Measurements from ENCODE around the gene ANKMY2.

ANKMY2 gene

GRCh38 chr7:16590424-16590823 lies 55.1 kb downstream of the ANKMY2 start:
- no peaks in the 10 kb centered on the region for H3K9me3 ChIP-seq (ENCODE audit: control insufficient read depth, insufficient read depth, low read length)
- no peak overlapping the region for H3K9ac ChIP-seq (ENCODE audit: low read depth, low read length)
- H3K4me1 ChIP-seq (ENCODE audit: insufficient read depth, low read length) = no peaks in the 10 kb centered on the region
- H3K36me3 ChIP-seq (ENCODE audit: insufficient read depth, low read length) = no peaks in the 10 kb centered on the region

- no peaks in the 10 kb centered on the region for H3K9me3 ChIP-seq (ENCODE audit: control insufficient read depth, insufficient read depth, low read length)
- no peaks in the 10 kb centered on the region for H3K4me1 ChIP-seq (ENCODE audit: insufficient read depth, low read length)
- no peak overlapping the region for H3K9ac ChIP-seq (ENCODE audit: low read depth, low read length)
- no peaks in the 10 kb centered on the region for H3K36me3 ChIP-seq (ENCODE audit: insufficient read depth, low read length)
Observed at GRCh38 chr7:16589881-16590280, 55.7 kb downstream of the ANKMY2 start.

- H3K4me1 ChIP-seq (ENCODE audit: insufficient read depth, low read length) = no peaks in the 10 kb centered on the region
- no peaks in the 10 kb centered on the region for H3K9me3 ChIP-seq (ENCODE audit: control insufficient read depth, insufficient read depth, low read length)
Observed at GRCh38 chr7:16587790-16588189, 57.8 kb downstream of the ANKMY2 start.

GRCh38 chr7:16587129-16587528 lies 58.4 kb downstream of the ANKMY2 start:
- H3K4me1 ChIP-seq (ENCODE audit: insufficient read depth, low read length) = no peaks in the 10 kb centered on the region
- no peaks in the 10 kb centered on the region for H3K36me3 ChIP-seq (ENCODE audit: insufficient read depth, low read length)
- no peaks in the 10 kb centered on the region for H3K9me3 ChIP-seq (ENCODE audit: control insufficient read depth, insufficient read depth, low read length)
- no peak overlapping the region for H3K9ac ChIP-seq (ENCODE audit: low read depth, low read length)

More at GRCh38 chr7:16587790-16588189, 57.8 kb downstream of the ANKMY2 start:
- no peaks in the 10 kb centered on the region for H3K36me3 ChIP-seq (ENCODE audit: insufficient read depth, low read length)
- H3K9ac ChIP-seq (ENCODE audit: low read depth, low read length) = no peak overlapping the region

DNA sequence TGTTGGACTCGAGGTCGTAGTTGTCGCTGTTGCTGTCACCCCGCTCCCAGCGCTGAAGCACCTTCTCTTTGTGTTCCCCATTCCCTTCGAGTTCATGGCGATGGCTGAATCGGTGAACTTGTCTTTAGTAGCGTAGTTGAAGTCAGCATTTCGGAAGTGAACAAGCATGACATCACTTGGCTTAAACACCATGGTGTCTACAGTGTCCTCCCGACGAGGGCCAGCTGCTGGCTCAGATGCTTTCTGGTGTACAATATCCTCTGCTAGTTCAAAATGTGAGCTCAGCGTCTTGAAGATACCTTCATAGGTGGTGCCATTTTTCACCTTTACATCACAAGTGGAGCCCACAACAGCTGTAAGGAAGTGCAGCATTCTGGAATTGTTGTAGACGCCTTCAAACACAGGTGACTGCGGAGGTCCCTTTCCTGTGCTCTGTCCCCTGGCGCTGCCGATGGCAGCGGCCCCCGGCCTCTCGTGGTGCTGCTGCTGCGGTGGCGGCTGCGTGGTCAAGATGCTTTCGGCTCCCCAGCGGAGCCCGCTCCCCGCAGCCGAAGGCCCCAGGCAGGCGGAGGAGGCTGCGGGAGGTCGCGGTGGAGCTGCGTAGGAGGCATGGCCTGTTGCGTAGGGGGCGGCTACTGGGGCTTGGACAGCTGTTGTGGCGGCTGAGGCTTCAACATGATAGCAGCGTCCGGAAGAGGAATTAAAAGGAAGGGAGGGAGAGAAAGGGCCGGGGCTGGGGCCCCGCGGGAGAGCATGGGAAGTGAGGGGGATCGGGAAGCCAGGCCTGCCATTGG lies 59.3 kb downstream of the ANKMY2 start:
- no peaks in the 10 kb centered on the region for H3K4me1 ChIP-seq (ENCODE audit: insufficient read depth, low read length)
- H3K9ac ChIP-seq (ENCODE audit: low read depth, low read length) = no peak overlapping the region
- H3K36me3 ChIP-seq (ENCODE audit: insufficient read depth, low read length) = no peaks in the 10 kb centered on the region

DNA sequence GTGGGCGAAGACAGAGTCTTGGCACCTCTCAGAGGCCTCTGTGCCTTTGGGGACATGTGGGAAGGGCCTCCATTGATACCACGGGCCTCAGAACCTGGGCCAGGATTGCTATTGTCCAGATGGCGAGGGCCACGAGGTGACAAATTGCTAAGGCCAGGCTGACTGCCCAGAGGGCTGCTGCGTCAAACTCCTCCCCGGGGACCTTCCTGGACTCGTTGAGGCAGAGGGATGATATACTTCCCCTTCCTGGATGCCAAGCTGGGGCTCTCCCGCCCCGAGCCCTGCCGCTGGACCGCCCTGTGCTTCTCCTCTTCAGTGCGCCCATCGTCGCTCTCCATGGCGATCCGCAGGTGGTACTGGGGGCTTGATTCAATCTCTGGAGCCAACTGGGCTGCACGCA lies 60.0 kb downstream of the ANKMY2 start:
- no peaks in the 10 kb centered on the region for H3K4me1 ChIP-seq (ENCODE audit: insufficient read depth, low read length)
- no peaks in the 10 kb centered on the region for H3K36me3 ChIP-seq (ENCODE audit: insufficient read depth, low read length)
- H3K9ac ChIP-seq (ENCODE audit: low read depth, low read length) = no peak overlapping the region
- no peaks in the 10 kb centered on the region for H3K9me3 ChIP-seq (ENCODE audit: control insufficient read depth, insufficient read depth, low read length)

More for the DNA sequence above, 59.3 kb downstream of the ANKMY2 start:
- H3K9me3 ChIP-seq (ENCODE audit: control insufficient read depth, insufficient read depth, low read length) = no peaks in the 10 kb centered on the region

GRCh38 chr7:16583834-16584233 lies 61.7 kb downstream of the ANKMY2 start:
- no peaks in the 10 kb centered on the region for H3K36me3 ChIP-seq (ENCODE audit: insufficient read depth, low read length)
- no peaks in the 10 kb centered on the region for H3K4me1 ChIP-seq (ENCODE audit: insufficient read depth, low read length)
- H3K9ac ChIP-seq (ENCODE audit: low read depth, low read length) = no peak overlapping the region
- no peaks in the 10 kb centered on the region for H3K9me3 ChIP-seq (ENCODE audit: control insufficient read depth, insufficient read depth, low read length)

DNA sequence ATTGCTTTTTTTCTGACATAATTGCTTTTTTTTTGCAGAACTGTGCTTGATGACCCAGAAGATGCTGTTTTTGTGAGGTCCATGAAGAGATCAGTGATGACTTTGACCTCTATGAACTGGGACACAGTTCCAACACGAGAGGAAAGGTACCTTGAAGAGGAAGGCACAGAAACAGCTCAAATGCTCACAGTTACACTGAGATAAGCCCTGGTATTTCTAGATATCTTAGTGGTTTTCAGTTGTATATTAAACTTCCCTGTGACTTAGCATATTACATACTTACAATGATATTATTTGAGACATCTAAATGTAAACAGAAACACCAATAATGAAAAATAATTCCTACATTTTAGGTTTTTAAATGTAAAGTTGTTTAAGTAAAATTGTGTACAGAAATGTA lies 64.3 kb downstream of the ANKMY2 start:
- Histone ChIP-seq H3K9me3 (ENCODE audit: control insufficient read depth, insufficient read depth, low read length) (no peaks in the 10 kb centered on the region), H3K36me3 (ENCODE audit: insufficient read depth, low read length) (no peaks in the 10 kb centered on the region), H3K9ac (ENCODE audit: low read depth, low read length) (no peak overlapping the region), H3K4me1 (ENCODE audit: insufficient read depth, low read length) (no peaks in the 10 kb centered on the region)

GRCh38 chr7:16579216-16579615 lies 66.3 kb downstream of the ANKMY2 start:
- no peak overlapping the region for H3K9ac ChIP-seq (ENCODE audit: low read depth, low read length)
- no peaks in the 10 kb centered on the region for H3K9me3 ChIP-seq (ENCODE audit: control insufficient read depth, insufficient read depth, low read length)
- no peaks in the 10 kb centered on the region for H3K4me1 ChIP-seq (ENCODE audit: insufficient read depth, low read length)
- H3K36me3 ChIP-seq (ENCODE audit: insufficient read depth, low read length) = no peaks in the 10 kb centered on the region

GRCh38 chr7:16571941-16572340 lies 73.6 kb downstream of the ANKMY2 start:
- no peaks in the 10 kb centered on the region for H3K9me3 ChIP-seq (ENCODE audit: control insufficient read depth, insufficient read depth, low read length)
- no peak overlapping the region for H3K9ac ChIP-seq (ENCODE audit: low read depth, low read length)
- no peaks in the 10 kb centered on the region for H3K36me3 ChIP-seq (ENCODE audit: insufficient read depth, low read length)
- H3K4me1 ChIP-seq (ENCODE audit: insufficient read depth, low read length) = no peaks in the 10 kb centered on the region

DNA sequence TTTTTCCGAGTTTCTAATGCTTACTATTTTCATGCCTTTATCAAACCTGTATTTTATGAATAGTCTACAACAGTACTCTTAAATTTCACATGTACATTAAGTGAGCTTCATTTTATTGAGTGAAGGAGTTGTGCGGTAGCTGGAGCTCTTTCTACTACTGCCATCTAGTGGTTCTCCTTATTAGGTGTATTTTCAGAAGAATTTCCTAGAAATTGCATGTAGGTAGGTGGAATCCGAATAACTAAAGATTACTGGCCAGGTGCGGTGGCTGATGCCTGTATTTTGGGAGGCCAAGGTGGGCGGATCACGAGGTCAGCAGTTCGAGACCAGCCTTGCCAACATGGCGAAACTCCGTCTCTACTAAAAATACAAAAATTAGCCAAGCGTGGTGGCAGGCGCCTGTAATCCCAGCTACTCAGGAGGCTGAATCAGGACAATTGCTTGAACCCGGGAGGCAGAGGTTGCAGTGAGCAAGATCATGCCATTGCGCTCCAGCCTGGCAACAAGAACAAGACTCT lies 80.6 kb downstream of the ANKMY2 start:
- Histone ChIP-seq H3K9me3 (ENCODE audit: control insufficient read depth, insufficient read depth, low read length) (no peaks in the 10 kb centered on the region), H3K9ac (ENCODE audit: low read depth, low read length) (no peak overlapping the region), H3K36me3 (ENCODE audit: insufficient read depth, low read length) (no peaks in the 10 kb centered on the region), H3K4me1 (ENCODE audit: insufficient read depth, low read length) (peaks cover 4% of the 10 kb centered on the region; the same call in 1 of the 2 replicates)

- peaks cover 4% of the 10 kb centered on the region; the same call in 1 of the 2 replicates for H3K4me1 ChIP-seq (ENCODE audit: insufficient read depth, low read length)
- H3K9me3 ChIP-seq (ENCODE audit: control insufficient read depth, insufficient read depth, low read length) = no peaks in the 10 kb centered on the region
- H3K9ac ChIP-seq (ENCODE audit: low read depth, low read length) = no peak overlapping the region
- no peaks in the 10 kb centered on the region for H3K36me3 ChIP-seq (ENCODE audit: insufficient read depth, low read length)
Observed at GRCh38 chr7:16564023-16564380, 81.6 kb downstream of the ANKMY2 start.

GRCh38 chr7:16563281-16564022 lies 82.1 kb downstream of the ANKMY2 start:
- Histone ChIP-seq H3K9me3 (ENCODE audit: control insufficient read depth, insufficient read depth, low read length) (no peaks in the 10 kb centered on the region), H3K9ac (ENCODE audit: low read depth, low read length) (no peak overlapping the region), H3K4me1 (ENCODE audit: insufficient read depth, low read length) (peaks cover 4% of the 10 kb centered on the region; the same call in 1 of the 2 replicates), H3K36me3 (ENCODE audit: insufficient read depth, low read length) (no peaks in the 10 kb centered on the region)

DNA sequence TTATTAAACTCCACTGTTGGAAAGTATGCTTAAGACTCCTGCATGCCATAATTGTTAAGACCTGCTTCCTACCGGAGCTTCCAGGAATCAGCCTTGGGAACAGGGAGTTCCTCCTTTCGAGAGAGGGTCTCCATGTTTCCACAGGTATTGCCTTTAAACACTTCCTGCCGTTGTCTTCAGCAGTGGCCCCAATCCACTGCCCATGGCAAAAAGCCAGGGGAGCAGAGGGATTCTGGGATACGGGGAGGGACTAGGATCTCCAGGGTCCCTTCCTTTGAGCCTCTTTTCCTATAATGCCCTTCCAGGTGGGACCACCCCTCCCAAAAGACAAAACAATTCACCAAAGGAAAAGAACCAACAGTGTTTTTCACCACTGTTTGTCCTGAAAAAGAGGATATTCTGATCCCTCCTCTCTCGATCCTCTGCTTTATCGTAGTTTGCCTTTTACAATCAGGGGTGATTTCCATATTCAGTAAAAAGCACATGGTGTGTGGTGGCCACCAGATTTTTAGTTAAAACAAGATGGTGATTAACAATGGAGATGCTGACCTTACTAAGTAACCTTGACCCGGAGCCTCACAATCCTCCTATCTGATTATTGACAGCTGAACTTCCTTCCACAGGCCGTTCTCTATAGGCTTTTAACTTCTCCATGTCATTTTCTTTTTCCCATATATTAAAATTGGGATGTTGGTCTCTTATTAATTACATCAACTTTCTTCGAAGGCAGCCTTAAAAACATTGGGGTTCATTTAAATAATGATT lies 82.9 kb downstream of the ANKMY2 start:
- Histone ChIP-seq H3K36me3 (ENCODE audit: insufficient read depth, low read length) (no peaks in the 10 kb centered on the region), H3K9ac (ENCODE audit: low read depth, low read length) (no peak overlapping the region), H3K9me3 (ENCODE audit: control insufficient read depth, insufficient read depth, low read length) (no peaks in the 10 kb centered on the region), H3K4me1 (ENCODE audit: insufficient read depth, low read length) (peaks cover 4% of the 10 kb centered on the region; the same call in 1 of the 2 replicates)

All from ES-I3 (cell line).